K562 (cell line): Measurements from ENCODE around the gene CASP9. TPM values are rescaled to one million over a fixed set of nuclear protein-coding genes. Genes with fewer than 3 reads are reported as not detected.

ENCODE experiments used
- ATAC-seq: fragments of 200-7000 bp; cut with Tn5 transposase; 3 replicates; pipeline ENCODE4 v1.9.1; 2020; ENCODE audit warnings: moderate library complexity
- BruUV-seq: library from RNA; stranded (reverse); fragments of 400-500 nt; replicated peaks from 2 replicates; lab custom pipeline; 2021; lab: Mats Ljungman, UMichigan
- CTCF ChIA-PET: fragments of 300-600 bp; formaldehyde crosslinking; extraction: SDS; loops from one replicate; lab custom pipeline; 2021; ENCODE audit warnings: low intra/inter-chr PET ratio; lab: Yijun Ruan, JAX
- POLR2A ChIA-PET: fragments of 300-600, 350-650 bp; sonication (Branson Sonifier 250); formaldehyde crosslinking; extraction: SDS; loops from one replicate; lab custom pipeline; 2021; ENCODE audit warnings: antibody characterized with exemption, inconsistent platforms; lab: Yijun Ruan, JAX
- DNase-seq, 4 experiments: peaks; one replicate each; pipeline versions ENCODE4 v3.0.0 to v3.0.0-alpha.2; 2011 to 2018; ENCODE audit warnings: low spot score in 3 of 4, mixed read lengths in 3 of 4; ENCODE audit errors: extremely low read depth in 1 of 4
- FAIRE-seq: peaks from 2 replicates; lab custom pipeline; 2011; peaks lifted over from hg19 to GRCh38; lab: Jason Lieb, UNC
- H2AFZ ChIP-seq: 2 replicates; pipeline ENCODE4 v1.6.0; 2011; ENCODE audit warnings: low read depth, low read length, control low read depth, inconsistent platforms
- H3K27ac ChIP-seq: fragments of 200-600 bp; 3 replicates; pipeline ENCODE4 v1.8.0; 2011; ENCODE audit warnings: low read depth, mild to moderate bottlenecking, control low read depth, inconsistent platforms, low read length, moderate library complexity, mixed read lengths; ENCODE audit errors: extremely low read depth
- H3K27me3 ChIP-seq, 2 experiments: fragments of 300-600 bp in 1 of 2; 2 replicates in 1 of 2; 3 replicates in 1 of 2; pipeline versions ENCODE4 v1.6.0 to v1.8.0; 2011; ENCODE audit warnings: inconsistent platforms in 2 of 2, low read length in 2 of 2, mild to moderate bottlenecking in 1 of 2, mixed read lengths in 1 of 2, moderate library complexity in 1 of 2; ENCODE audit not compliant: control insufficient read depth in 2 of 2, insufficient read depth in 2 of 2
- H3K36me3 ChIP-seq: fragments of 300-600 bp; 3 replicates; pipeline ENCODE4 v1.8.0; 2011; ENCODE audit warnings: mild to moderate bottlenecking, low read length, inconsistent platforms; ENCODE audit not compliant: control insufficient read depth, insufficient read depth
- H3K4me1 ChIP-seq, 2 experiments: fragments of 200-600 bp in 1 of 2; replicated peaks in 1 of 2; 2 replicates in 1 of 2; 3 replicates in 1 of 2; pipeline versions ENCODE4 v1.5.1 to v1.8.0; 2011; ENCODE audit warnings: inconsistent platforms in 2 of 2, low read length in 2 of 2, mild to moderate bottlenecking in 1 of 2, mixed read lengths in 1 of 2, moderate library complexity in 1 of 2; ENCODE audit not compliant: control insufficient read depth in 2 of 2, insufficient read depth in 2 of 2
- H3K4me2 ChIP-seq: 2 replicates; pipeline ENCODE4 v1.6.1; 2011; ENCODE audit warnings: low read length, control low read depth, inconsistent platforms, mixed read lengths; ENCODE audit not compliant: insufficient read depth
- H3K4me3 ChIP-seq: fragments of 200-600 bp; sonication (generic), shearing (Covaris generic); 2 replicates; pipeline ENCODE4 v1.5.1; 2016; ENCODE audit warnings: control low read depth, inconsistent platforms
- H3K79me2 ChIP-seq: fragments of 200-600 bp; 3 replicates; pipeline ENCODE4 v1.8.0; 2011; ENCODE audit warnings: low read length, inconsistent platforms; ENCODE audit not compliant: control insufficient read depth, insufficient read depth
- H3K9ac ChIP-seq, 2 experiments: 2 replicates each; pipeline versions ENCODE4 v1.6.0 to v1.6.1; 2011; ENCODE audit warnings: low read depth in 2 of 2, low read length in 2 of 2, control low read depth in 1 of 2, inconsistent platforms in 1 of 2, mild to moderate bottlenecking in 1 of 2, mixed read lengths in 1 of 2; ENCODE audit not compliant: insufficient read depth in 1 of 2
- H3K9me1 ChIP-seq: one replicate; pipeline ENCODE4 v1.6.0; 2011; ENCODE audit warnings: inconsistent platforms, mild to moderate bottlenecking, low read length, moderate library complexity; ENCODE audit not compliant: control insufficient read depth, insufficient read depth
- H3K9me3 ChIP-seq: replicated peaks from 2 replicates; pipeline ENCODE4 v1.5.1; 2011; ENCODE audit warnings: low read depth, low read length, inconsistent platforms; ENCODE audit not compliant: control insufficient read depth, insufficient read depth
- H4K20me1 ChIP-seq: replicated peaks from 2 replicates; pipeline ENCODE4 v1.6.1; 2011; ENCODE audit warnings: low read length, inconsistent platforms, mixed read lengths; ENCODE audit not compliant: control insufficient read depth, insufficient read depth
- BACH1 ChIP-seq: fragments of 200-800 bp; sonication (Bioruptor generic); IDR thresholded peaks from 2 replicates; pipeline ENCODE4 v1.6.1; 2016; ENCODE audit warnings: missing genetic modification characterization, missing compliant biosample characterization
- NEUROD1 ChIP-seq: fragments of 150-350 bp; IDR thresholded peaks from 2 replicates; pipeline ENCODE4 v1.6.1; 2014; ENCODE audit warnings: borderline replicate concordance, low read length, low read depth; ENCODE audit not compliant: partially characterized antibody
- PHF21A ChIP-seq: fragments of 450-650 bp; IDR thresholded peaks from 2 replicates; pipeline ENCODE4 v1.6.1; 2017; ENCODE audit warnings: low read depth, borderline replicate concordance
- SNRNP70 ChIP-seq: fragments of 200-400 bp; formaldehyde crosslinking; optimal IDR thresholded peaks from 2 replicates; pipeline ENCODE3; 2017; ENCODE audit warnings: low read depth, low read length
- SRSF1 ChIP-seq: fragments of 200-400 bp; formaldehyde crosslinking; IDR thresholded peaks from 2 replicates; pipeline ENCODE4 v1.6.1; 2017; ENCODE audit warnings: mild to moderate bottlenecking, low read depth, low read length, moderate library complexity
- SRSF3 ChIP-seq: fragments of 200-400 bp; formaldehyde crosslinking; IDR thresholded peaks from 2 replicates; pipeline ENCODE4 v1.6.1; 2016; ENCODE audit warnings: mild to moderate bottlenecking, low read length, moderate library complexity; ENCODE audit not compliant: insufficient read depth
- whole genome bisulfite sequencing: fragments of 100-300 bp; shearing (Covaris generic); methylation state at CpG from one replicate; pipeline ENCODE4 v1.1.6; 2016; ENCODE audit warnings: low coverage, mixed read lengths; ENCODE audit not compliant: insufficient coverage; ENCODE audit errors: missing lambda C conversion rate; 5-methylcytosine and 5-hydroxymethylcytosine counted together
- in situ Hi-C: fragments of 300-500 bp; cut with MboI; formaldehyde crosslinking; loops from 4 replicates; pipeline ENCODE4 v1.15.0; 2018; ENCODE audit warnings: inconsistent platforms, mixed read lengths
- intact Hi-C: fragments of 100-400 bp; cut with micrococcal nuclease; formaldehyde crosslinking; loops from 2 replicates; pipeline ENCODE4 v1.14.2; 2022
- polyA plus RNA-seq, 8 experiments: library from polyadenylated mRNA; depleted of rRNA in 4 of 8; stranded (reverse) in 5 of 8; unstranded in 3 of 8; fragments of >200 nt; fragmentation: Nextera tagmentation in 2 of 8; fragmentation: Illumina TruSeq in 1 of 8; extraction: Ambion mirVana in 2 of 8; extraction: Trizol in 1 of 8; gene quantifications; 2 replicates each; pipeline versions ENCODE4 v1.2.1 to v1.2.3, GENCODE V29; 2011 to 2014; ENCODE audit warnings: inconsistent platforms in 1 of 8, missing spikeins in 1 of 8
- total RNA-seq, 7 experiments: library from RNA; depleted of rRNA in 6 of 7; stranded (reverse); fragments of >200 nt in 6 of 7; fragmentation: Illumina TruSeq in 2 of 7; extraction: Trizol in 2 of 7; gene quantifications; 2 replicates each; pipeline versions ENCODE4 v1.2.1 to v1.2.3, GENCODE V29; 2011 to 2021; ENCODE audit warnings: low replicate concordance in 1 of 7
- TF ChIP-seq, protein P1 (sequence below): fragments of 250-450 bp; sonication (Bioruptor Pico); IDR thresholded peaks from 2 replicates; pipeline ENCODE4 v1.4.0; 2020; ENCODE audit warnings: borderline replicate concordance
- TF ChIP-seq, protein P2 (sequence below): fragments of 450-650 bp; IDR thresholded peaks from 2 replicates; pipeline ENCODE4 v1.6.1; 2016; ENCODE audit warnings: mild to moderate bottlenecking, moderate library complexity

Gene CASP9
- total and polyA plus RNA-seq, 9 of the 15 experiments (the other 6 are each of a cell fraction or from before 2014, with no cell fraction given): 10.8 to 54.1 (median 30.7) TPM

DNA sequence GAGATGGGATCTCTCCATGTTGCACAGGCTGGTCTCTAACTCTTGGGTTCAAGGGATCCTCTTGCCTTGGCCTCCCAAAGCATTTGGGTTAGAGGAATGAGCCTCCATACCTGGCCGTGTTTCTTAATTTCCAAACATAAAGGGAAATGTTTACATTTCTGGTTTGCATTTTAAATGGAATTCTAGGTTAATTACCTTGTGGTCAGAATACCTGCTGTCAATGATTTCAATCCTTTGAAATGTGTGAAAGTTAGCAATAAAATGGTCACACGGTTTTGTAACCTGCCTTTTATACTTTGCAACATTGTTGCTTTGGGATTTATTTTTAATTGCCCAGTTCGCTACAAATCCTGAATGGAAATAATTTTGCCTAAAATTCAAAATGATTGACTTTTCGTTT lies 34.5 kb upstream of the CASP9 start:
- H2AFZ ChIP-seq: no peak overlapping the region
- TF ChIP-seq PHF21A: no peak
- TF ChIP-seq NEUROD1: no peak
- TF ChIP-seq, protein P1, sequence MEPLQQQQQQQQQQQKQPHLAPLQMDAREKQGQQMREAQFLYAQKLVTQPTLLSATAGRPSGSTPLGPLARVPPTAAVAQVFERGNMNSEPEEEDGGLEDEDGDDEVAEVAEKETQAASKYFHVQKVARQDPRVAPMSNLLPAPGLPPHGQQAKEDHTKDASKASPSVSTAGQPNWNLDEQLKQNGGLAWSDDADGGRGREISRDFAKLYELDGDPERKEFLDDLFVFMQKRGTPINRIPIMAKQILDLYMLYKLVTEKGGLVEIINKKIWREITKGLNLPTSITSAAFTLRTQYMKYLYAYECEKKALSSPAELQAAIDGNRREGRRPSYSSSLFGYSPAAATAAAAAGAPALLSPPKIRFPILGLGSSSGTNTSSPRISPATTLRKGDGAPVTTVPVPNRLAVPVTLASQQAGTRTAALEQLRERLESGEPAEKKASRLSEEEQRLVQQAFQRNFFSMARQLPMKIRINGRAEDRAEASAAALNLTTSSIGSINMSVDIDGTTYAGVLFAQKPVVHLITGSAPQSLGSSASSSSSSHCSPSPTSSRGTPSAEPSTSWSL (CRISPR knock-in tag): no peak
- TF ChIP-seq BACH1 (tag): no peak
- TF ChIP-seq SRSF1: no peak
- TF ChIP-seq, protein P2, sequence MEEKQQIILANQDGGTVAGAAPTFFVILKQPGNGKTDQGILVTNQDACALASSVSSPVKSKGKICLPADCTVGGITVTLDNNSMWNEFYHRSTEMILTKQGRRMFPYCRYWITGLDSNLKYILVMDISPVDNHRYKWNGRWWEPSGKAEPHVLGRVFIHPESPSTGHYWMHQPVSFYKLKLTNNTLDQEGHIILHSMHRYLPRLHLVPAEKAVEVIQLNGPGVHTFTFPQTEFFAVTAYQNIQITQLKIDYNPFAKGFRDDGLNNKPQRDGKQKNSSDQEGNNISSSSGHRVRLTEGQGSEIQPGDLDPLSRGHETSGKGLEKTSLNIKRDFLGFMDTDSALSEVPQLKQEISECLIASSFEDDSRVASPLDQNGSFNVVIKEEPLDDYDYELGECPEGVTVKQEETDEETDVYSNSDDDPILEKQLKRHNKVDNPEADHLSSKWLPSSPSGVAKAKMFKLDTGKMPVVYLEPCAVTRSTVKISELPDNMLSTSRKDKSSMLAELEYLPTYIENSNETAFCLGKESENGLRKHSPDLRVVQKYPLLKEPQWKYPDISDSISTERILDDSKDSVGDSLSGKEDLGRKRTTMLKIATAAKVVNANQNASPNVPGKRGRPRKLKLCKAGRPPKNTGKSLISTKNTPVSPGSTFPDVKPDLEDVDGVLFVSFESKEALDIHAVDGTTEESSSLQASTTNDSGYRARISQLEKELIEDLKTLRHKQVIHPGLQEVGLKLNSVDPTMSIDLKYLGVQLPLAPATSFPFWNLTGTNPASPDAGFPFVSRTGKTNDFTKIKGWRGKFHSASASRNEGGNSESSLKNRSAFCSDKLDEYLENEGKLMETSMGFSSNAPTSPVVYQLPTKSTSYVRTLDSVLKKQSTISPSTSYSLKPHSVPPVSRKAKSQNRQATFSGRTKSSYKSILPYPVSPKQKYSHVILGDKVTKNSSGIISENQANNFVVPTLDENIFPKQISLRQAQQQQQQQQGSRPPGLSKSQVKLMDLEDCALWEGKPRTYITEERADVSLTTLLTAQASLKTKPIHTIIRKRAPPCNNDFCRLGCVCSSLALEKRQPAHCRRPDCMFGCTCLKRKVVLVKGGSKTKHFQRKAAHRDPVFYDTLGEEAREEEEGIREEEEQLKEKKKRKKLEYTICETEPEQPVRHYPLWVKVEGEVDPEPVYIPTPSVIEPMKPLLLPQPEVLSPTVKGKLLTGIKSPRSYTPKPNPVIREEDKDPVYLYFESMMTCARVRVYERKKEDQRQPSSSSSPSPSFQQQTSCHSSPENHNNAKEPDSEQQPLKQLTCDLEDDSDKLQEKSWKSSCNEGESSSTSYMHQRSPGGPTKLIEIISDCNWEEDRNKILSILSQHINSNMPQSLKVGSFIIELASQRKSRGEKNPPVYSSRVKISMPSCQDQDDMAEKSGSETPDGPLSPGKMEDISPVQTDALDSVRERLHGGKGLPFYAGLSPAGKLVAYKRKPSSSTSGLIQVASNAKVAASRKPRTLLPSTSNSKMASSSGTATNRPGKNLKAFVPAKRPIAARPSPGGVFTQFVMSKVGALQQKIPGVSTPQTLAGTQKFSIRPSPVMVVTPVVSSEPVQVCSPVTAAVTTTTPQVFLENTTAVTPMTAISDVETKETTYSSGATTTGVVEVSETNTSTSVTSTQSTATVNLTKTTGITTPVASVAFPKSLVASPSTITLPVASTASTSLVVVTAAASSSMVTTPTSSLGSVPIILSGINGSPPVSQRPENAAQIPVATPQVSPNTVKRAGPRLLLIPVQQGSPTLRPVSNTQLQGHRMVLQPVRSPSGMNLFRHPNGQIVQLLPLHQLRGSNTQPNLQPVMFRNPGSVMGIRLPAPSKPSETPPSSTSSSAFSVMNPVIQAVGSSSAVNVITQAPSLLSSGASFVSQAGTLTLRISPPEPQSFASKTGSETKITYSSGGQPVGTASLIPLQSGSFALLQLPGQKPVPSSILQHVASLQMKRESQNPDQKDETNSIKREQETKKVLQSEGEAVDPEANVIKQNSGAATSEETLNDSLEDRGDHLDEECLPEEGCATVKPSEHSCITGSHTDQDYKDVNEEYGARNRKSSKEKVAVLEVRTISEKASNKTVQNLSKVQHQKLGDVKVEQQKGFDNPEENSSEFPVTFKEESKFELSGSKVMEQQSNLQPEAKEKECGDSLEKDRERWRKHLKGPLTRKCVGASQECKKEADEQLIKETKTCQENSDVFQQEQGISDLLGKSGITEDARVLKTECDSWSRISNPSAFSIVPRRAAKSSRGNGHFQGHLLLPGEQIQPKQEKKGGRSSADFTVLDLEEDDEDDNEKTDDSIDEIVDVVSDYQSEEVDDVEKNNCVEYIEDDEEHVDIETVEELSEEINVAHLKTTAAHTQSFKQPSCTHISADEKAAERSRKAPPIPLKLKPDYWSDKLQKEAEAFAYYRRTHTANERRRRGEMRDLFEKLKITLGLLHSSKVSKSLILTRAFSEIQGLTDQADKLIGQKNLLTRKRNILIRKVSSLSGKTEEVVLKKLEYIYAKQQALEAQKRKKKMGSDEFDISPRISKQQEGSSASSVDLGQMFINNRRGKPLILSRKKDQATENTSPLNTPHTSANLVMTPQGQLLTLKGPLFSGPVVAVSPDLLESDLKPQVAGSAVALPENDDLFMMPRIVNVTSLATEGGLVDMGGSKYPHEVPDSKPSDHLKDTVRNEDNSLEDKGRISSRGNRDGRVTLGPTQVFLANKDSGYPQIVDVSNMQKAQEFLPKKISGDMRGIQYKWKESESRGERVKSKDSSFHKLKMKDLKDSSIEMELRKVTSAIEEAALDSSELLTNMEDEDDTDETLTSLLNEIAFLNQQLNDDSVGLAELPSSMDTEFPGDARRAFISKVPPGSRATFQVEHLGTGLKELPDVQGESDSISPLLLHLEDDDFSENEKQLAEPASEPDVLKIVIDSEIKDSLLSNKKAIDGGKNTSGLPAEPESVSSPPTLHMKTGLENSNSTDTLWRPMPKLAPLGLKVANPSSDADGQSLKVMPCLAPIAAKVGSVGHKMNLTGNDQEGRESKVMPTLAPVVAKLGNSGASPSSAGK: no peak
- no peak for TF ChIP-seq SNRNP70
- TF ChIP-seq SRSF3: no peak

More for the DNA sequence above, 34.5 kb upstream of the CASP9 start:
- WGBS: 69% methylated on average over 4 of the region's 4 CpGs
- H3K4me1 ChIP-seq: peaks cover 0 to 4% of the 10 kb centered on the region in 2 experiments; a peak in 3 of 5 replicates
- H3K4me3 ChIP-seq: no peak overlapping the region
- no peak overlapping the region for H3K27ac ChIP-seq
- no peaks in the 10 kb centered on the region for H3K79me2 ChIP-seq
- no peak overlapping the region for H3K9ac ChIP-seq
- DNase-seq (no peak), ATAC-seq (no peak), FAIRE-seq (no peak)
- no peak overlapping the region for H3K4me2 ChIP-seq
- no TSS peak for BruUV-seq
- H3K9me3 ChIP-seq: no peaks in the 10 kb centered on the region
- intact Hi-C loops: no loop called here
- H3K9me1 ChIP-seq: no peaks in the 10 kb centered on the region
- POLR2A ChIA-PET: no interaction called here
- no peaks in the 10 kb centered on the region for H3K27me3 ChIP-seq
- H3K36me3 ChIP-seq: peaks cover 52% of the 10 kb centered on the region
- no peaks in the 10 kb centered on the region for H4K20me1 ChIP-seq
- in situ Hi-C loops: no loop called here
- CTCF ChIA-PET: interaction anchor here (1.2 kb wide), 1 partner anchor 12 kb away, joined by 6 read pairs; no protein-coding TSS in a partner anchor
